Thyroid gland (tissue), 4 donors: ENCODE measurements around the gene ALLC.

Experiments used
- POLR2A ChIP-seq, 2 donors: fragments of 450-650 bp; IDR thresholded peaks; one replicate each; pipeline ENCODE4 v1.6.1; 2017; ENCODE audit warnings: antibody characterized with exemption in 2 of 2, mild to moderate bottlenecking in 2 of 2, moderate library complexity in 1 of 2
- TF ChIP-seq, protein P1 (sequence below), 6 experiments: fragments of 200-600 bp in 3 of 6; fragments of 450-650 bp in 3 of 6; sonication (generic) in 3 of 6; IDR thresholded peaks; one replicate each; pipeline ENCODE4 v1.5.1; 2016 to 2019; ENCODE audit warnings: antibody characterized with exemption in 6 of 6, mild to moderate bottlenecking in 2 of 6, inconsistent platforms in 1 of 6, moderate library complexity in 1 of 6

DNA sequence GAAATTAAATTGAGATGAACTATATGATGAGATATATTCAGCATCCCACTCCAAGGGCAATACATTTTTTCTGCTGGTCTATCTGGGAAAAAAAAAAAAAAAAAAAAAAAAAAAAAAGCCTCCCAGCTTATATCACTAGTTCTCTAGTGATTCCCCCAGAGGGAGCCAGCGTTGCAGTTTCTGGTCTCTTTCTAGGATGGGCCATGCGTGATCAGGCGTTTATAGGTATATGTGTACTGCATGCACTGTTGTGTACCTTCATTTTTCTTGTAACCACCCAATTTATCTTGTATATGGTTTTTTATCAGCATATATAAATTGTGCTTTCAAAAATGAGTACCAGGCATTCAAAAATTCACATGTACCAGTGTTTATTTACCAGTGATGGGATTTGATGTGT is 80.5 kb downstream of the ALLC start:
- TF ChIP-seq, protein P1, sequence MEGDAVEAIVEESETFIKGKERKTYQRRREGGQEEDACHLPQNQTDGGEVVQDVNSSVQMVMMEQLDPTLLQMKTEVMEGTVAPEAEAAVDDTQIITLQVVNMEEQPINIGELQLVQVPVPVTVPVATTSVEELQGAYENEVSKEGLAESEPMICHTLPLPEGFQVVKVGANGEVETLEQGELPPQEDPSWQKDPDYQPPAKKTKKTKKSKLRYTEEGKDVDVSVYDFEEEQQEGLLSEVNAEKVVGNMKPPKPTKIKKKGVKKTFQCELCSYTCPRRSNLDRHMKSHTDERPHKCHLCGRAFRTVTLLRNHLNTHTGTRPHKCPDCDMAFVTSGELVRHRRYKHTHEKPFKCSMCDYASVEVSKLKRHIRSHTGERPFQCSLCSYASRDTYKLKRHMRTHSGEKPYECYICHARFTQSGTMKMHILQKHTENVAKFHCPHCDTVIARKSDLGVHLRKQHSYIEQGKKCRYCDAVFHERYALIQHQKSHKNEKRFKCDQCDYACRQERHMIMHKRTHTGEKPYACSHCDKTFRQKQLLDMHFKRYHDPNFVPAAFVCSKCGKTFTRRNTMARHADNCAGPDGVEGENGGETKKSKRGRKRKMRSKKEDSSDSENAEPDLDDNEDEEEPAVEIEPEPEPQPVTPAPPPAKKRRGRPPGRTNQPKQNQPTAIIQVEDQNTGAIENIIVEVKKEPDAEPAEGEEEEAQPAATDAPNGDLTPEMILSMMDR (IDR thresholded peaks at IDR 0.05): no peak
- TF ChIP-seq POLR2A (IDR thresholded peaks at IDR 0.05): no peak
